CD4-positive, alpha-beta T cell treated with Interleukin-17A for 1 hour (primary cell): Measurements from ENCODE around the gene FETUB.

ENCODE experiments used
- DNase-seq: peaks from one replicate; pipeline ENCODE4 v3.0.0-alpha.2; 2020

FETUB gene

GRCh38 chr3:186636536-186636935 is 3.7 kb upstream of the FETUB start:
- no peak for DNase-seq

GRCh38 chr3:186637686-186638085 is 2.5 kb upstream of the FETUB start:
- no peak for DNase-seq

- DNase-seq, result no peak
These were observed 1.9 kb upstream of the FETUB start for GRCh38 chr3:186638259-186638658.

DNA sequence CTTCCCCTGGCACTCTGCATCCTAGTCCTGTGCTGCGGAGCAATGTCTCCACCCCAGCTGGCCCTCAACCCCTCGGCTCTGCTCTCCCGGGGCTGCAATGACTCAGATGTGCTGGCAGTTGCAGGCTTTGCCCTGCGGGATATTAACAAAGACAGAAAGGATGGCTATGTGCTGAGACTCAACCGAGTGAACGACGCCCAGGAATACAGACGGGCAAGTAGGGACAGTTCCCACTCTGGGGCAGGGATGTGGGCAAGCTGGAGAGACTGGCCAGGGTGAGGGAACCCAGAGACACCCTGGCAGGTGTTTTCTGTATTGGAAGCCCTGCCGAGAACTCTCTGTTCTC is 247 bp downstream of the FETUB start:
- no peak for DNase-seq

DNA sequence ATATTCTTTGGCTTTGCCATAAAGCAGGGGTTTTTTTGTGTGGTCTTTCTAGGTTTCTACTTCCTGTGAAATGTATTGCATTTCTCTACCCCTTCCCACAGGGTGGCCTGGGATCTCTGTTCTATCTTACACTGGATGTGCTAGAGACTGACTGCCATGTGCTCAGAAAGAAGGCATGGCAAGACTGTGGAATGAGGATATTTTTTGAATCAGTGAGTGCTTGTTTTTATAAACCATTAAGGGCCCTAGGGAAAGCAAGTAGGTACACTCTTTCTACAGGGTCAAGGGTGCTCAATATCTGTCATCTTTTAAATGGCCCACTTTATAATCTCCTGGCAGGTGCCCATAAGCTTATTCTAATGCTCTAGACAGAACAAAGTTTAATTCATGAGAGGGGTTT is 730 bp downstream of the FETUB start:
- no peak for DNase-seq

GRCh38 chr3:186642014-186642413 is 1.8 kb downstream of the FETUB start:
- no peak for DNase-seq

DNA sequence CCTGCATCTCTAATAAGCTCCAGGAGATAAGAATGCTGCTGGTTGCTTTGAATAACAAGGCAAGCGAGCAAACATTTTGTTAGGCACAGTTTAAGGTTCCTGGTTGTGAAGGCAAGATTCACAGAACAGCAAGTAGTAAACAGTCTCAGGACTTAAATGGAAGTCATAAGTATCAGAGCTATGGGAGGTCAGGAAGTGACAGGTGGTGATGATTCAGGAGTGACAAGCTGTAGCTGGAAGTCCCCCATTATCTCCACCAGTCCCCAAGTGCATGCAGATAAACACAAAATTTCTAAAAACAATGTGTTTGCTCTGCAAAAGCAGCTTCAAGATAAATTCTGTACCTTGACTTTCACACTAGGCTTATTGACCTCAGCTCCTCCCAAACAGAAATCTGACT is 3.3 kb downstream of the FETUB start:
- DNase-seq, result no peak

- DNase-seq, result no peak
These were observed 4.5 kb downstream of the FETUB start for GRCh38 chr3:186644683-186645082.

- DNase-seq, result no peak
These were observed 5.9 kb downstream of the FETUB start for GRCh38 chr3:186646106-186646505.

GRCh38 chr3:186646841-186647240 is 6.6 kb downstream of the FETUB start:
- DNase-seq, result no peak

GRCh38 chr3:186648851-186649250 is 8.7 kb downstream of the FETUB start:
- no peak for DNase-seq

GRCh38 chr3:186651678-186652215 is 11.5 kb downstream of the FETUB start:
- DNase-seq, result no peak

DNA sequence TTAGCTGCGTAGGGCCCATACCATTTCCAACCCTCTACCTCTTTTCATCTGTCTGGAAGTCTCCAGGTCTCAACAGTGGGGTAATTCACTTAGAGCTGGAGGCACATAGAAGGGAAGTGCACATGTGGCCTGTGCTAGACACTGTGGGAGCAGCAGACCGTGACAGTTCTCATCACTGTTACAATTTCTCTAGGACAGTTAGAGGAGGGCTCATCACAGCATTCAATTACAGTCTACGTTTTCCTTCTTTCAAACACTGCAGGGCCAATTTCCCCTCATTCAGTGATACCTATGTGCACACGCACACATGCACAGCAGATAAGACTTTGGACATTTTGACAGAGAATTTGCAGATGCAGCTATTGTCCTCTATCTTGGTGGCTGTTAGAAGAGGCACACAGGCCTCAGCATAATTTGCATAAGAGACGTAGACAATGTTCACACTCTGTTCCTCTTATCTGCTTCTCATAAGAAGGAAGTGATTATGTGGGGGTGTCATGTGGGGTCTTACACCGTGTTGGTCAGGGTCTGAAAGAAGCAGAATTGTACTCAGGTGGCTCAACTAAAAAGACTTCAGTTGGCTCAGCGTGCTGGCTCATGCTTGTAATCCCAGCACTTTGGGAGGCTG is 13.0 kb downstream of the FETUB start:
- DNase-seq, result no peak

DNA sequence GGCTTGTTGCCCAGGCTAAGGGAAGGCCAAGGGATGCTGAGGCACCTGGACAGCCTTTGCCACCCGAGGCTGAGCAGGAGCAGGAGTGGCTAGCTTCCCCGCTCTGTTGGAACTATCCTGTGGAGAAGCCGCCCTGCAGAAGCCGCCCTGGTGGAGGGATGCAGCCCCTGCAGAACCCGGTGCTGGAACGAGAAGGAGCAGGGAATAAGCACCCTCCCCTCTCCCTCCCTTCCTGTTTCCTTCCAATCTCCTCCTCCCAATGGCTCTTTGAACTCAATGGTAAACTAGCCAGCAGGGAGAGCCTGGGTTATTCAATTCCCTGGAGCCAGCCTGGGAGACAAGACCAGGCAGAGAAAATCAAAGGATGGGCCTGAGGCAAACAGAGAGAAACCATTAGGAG is 13.8 kb downstream of the FETUB start:
- no peak for DNase-seq

DNA sequence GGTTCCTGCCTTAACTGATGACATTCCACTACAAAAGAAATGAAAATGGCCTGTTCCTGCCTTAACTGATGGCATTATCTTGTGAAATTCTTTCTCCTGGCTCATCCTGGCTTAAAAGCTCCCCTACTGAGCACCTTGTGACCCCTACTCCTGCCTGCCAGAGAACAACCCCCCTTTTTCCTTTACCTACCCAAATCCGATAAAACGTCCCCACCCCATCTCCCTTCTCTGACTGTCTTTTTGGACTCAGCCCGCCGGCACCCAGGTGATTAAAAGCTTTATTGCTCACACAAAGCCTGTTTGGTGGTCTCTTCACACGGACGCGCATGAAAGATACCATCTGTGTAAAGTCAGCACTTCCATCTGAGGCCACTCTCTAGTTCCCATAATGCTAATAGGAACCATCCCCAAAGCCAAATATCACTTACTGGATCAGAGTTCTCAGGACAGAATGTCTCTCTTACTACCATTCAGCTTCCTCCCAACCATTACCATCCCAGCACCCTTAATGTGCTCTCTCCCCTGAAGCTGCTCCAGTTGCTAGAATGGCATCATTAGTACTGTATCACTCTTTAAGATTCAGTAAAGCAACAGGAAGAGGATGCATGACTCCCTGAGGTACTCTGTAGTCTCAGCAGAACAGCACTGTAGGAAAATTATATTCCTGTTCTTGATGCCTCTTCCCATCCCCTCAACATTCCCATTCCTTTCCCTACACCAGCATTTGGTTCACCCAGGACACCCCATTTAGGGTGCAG is 23.3 kb downstream of the FETUB start:
- DNase-seq, result no peak

DNA sequence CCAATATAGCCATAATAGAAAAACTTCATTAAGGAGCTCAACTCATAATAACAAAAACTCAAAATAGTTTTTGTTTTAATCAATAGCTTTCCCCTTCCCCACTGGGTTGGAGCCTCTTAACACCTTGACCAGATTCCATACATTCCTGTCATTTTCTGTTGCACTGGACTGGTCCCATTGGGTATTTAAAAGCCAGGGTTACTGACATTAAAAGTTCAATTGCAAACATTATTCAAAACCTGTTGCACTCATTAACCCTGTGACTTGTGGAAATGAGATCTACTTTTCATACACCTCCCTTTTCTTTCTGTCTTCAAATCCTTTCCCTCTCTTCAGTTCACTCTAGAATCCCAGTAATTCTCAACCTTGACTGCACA is 23.9 kb downstream of the FETUB start:
- DNase-seq, result no peak

DNA sequence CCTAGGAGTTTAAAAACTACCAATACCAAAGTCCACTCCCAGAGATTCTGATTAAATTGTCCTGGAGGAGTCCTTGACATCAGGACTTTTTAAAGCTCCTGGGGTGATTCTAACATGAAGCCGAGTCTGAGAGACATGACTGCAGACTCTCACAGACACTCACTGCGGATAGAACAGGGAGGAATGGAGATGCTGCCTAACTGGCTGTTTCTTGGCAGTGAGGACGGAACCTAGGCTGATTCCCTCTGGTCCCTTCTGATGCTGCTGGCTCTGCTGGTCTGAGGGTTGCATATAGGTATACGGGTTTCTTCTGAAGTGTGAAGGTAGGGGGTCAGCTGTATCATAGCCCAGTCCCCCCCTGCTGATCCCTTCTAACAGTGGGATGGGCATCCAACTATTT is 24.3 kb downstream of the FETUB start:
- DNase-seq, result no peak

DNA sequence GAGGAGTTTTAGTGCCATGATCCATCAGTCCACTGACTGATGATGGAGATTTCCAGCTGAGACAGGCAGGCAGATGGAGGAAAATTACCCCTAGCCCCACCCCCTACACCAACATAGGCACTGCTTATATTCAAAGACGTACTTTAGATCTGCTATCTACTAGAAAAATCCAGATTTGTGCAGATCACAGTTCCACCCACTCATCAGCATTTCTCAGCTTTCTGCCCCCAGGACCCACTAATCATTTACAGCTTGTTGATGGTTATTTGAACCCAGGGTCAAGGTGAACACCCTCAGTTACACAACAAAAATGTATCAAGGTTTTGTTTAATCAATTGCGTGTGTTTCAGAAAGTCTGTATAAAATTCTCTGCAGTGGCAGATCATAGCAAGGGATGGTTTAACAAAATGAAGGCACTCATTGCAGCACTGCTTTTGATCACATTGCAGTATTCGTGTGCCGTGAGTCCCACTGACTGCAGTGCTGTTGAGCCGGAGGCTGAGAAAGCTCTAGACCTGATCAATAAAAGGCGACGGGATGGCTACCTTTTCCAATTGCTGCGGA is 25.5 kb downstream of the FETUB start, which contains the start of gene HRG:
HRG (plus strand) TSS at position 390 of the 564 bp plus-strand sequence; CDS start at position 408, 18 bp downstream.
- no peak for DNase-seq

DNA sequence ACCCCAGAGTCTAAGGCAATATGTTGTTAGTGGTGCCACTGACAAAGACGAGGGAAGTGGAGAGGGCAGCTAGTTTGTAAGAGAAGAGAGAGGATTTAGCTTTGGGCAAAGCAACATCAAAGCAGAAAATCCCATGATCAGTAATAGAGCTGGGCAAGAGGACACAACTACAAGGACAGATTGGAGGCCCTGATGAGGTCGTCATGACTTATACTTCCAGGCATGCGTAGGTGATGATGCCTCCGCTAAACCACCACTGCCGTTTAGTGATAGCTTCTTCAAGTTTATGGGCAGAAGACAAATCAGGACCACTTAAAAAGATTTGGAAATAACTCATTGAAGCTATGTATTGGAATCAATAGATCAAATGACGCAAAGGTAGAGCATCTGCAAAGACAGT is 28.2 kb downstream of the FETUB start:
- DNase-seq, result no peak

GRCh38 chr3:186669378-186670084 is 29.3 kb downstream of the FETUB start:
- DNase-seq, result no peak

GRCh38 chr3:186670155-186670554 is 30.0 kb downstream of the FETUB start:
- DNase-seq, result no peak

DNA sequence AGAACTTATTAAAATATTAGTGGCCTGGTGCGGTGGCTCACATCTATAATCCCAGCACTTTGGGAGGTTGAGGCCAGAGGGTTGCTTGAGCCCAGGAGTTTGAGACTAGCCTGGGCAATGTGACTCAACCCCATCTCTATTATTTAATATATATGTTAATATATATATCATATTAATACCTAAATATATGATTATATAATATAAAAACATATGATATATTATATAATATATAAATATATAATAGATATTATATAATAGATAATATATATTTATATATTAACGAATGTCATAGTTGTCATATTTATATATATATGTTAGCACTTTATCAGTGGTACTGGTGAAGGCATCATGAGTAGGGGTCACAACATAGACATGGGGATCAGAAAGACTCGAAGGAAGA is 30.9 kb downstream of the FETUB start:
- no peak for DNase-seq

- DNase-seq, result no peak
These were observed 38.4 kb downstream of the FETUB start for GRCh38 chr3:186678604-186679003.

DNA sequence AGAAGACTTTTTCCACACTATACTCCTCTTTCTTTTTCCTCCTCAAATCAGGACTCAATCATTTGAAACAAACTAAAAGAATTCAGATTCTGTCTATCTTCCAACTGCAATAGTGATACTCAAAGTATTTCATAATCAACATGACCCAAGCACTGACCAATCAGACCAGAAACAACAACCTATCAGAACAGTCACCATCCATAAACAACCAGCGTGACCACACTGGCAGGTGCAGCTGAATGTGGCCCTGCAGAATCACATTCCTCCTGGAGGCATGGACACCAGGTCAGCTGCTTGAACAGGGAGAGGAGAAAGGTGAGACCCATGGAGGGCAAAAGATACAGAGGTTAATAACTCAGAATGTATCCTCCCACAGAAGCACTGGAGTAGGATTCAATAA is 39.0 kb downstream of the FETUB start:
- no peak for DNase-seq
